ENCODE measurements around the gene CPSF7. TPM values are rescaled to one million over a fixed set of nuclear protein-coding genes. Genes with fewer than 3 reads are reported as not detected.

The CPSF7 gene
- polyA plus RNA-seq, 3 donors = 99.7 to 121 (median 109) TPM

Other genes with a start within 250 kb of the CPSF7 start
- gene PGA3, start 226.5 kb downstream of the CPSF7 start, polyA plus RNA-seq (ENCODE audit: insufficient read length in 3 of 3) = under 1 TPM; 0.14 to 0.39 (median 0.19) TPM
- gene PGA4, start 207.6 kb downstream of the CPSF7 start, polyA plus RNA-seq (ENCODE audit: insufficient read length in 3 of 3) = under 1 TPM; 0.05 to 0.25 (median 0.16) TPM
- gene PGA5, start 188.8 kb downstream of the CPSF7 start, polyA plus RNA-seq (ENCODE audit: insufficient read length in 3 of 3) = under 1 TPM in 2 of 3 donors, not detected in 1; 0.23 to 0.48 TPM
- gene VWCE, start 134.7 kb downstream of the CPSF7 start, polyA plus RNA-seq (ENCODE audit: insufficient read length in 3 of 3) = 1 to 10 TPM; 2.3 to 4.4 (median 3.1) TPM
- 100 to 1,000 TPM; 227 to 256 (median 230) TPM for gene DDB1, start 96.9 kb downstream of the CPSF7 start, polyA plus RNA-seq (ENCODE audit: insufficient read length in 3 of 3)
- gene TKFC, start 96.7 kb downstream of the CPSF7 start, polyA plus RNA-seq (ENCODE audit: insufficient read length in 3 of 3) = 10 to 100 TPM; 50.3 to 67.4 (median 62.4) TPM
- 10 to 100 TPM; 25.7 to 28.3 (median 27.9) TPM for gene CYB561A3, start 68.1 kb downstream of the CPSF7 start, polyA plus RNA-seq (ENCODE audit: insufficient read length in 3 of 3)
- 10 to 100 TPM; 42.0 to 44.9 (median 43.1) TPM for gene TMEM138, start 67.6 kb downstream of the CPSF7 start, polyA plus RNA-seq (ENCODE audit: insufficient read length in 3 of 3)
- 10 to 100 TPM; 29.4 to 35.6 (median 34.3) TPM for gene TMEM216, start 37.4 kb downstream of the CPSF7 start, polyA plus RNA-seq (ENCODE audit: insufficient read length in 3 of 3)
- 10 to 100 TPM; 50.2 to 53.7 (median 50.4) TPM for gene SDHAF2, start 149 bp upstream of the CPSF7 start, polyA plus RNA-seq (ENCODE audit: insufficient read length in 3 of 3)
- 10 to 100 TPM in 1 of 3 donors, 1 to 10 TPM in 2; 1.1 to 15.3 (median 1.2) TPM for gene LRRC10B, start 78.8 kb upstream of the CPSF7 start, polyA plus RNA-seq (ENCODE audit: insufficient read length in 3 of 3)
- gene SYT7, start 151.1 kb upstream of the CPSF7 start, polyA plus RNA-seq (ENCODE audit: insufficient read length in 3 of 3) = 10 to 100 TPM in 1 of 3 donors, 1 to 10 TPM in 2; 4.2 to 10.3 (median 4.8) TPM

Measured in renal cortex interstitium (tissue), 3 donors.